ENCODE measurements around the gene ZSWIM7. TPM values are rescaled to one million over a fixed set of nuclear protein-coding genes. Genes with fewer than 3 reads are reported as not detected.

The ZSWIM7 gene, protein sequence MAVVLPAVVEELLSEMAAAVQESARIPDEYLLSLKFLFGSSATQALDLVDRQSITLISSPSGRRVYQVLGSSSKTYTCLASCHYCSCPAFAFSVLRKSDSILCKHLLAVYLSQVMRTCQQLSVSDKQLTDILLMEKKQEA
- total RNA-seq: 14.2 and 21.6 TPM in 2 replicates

DNA sequence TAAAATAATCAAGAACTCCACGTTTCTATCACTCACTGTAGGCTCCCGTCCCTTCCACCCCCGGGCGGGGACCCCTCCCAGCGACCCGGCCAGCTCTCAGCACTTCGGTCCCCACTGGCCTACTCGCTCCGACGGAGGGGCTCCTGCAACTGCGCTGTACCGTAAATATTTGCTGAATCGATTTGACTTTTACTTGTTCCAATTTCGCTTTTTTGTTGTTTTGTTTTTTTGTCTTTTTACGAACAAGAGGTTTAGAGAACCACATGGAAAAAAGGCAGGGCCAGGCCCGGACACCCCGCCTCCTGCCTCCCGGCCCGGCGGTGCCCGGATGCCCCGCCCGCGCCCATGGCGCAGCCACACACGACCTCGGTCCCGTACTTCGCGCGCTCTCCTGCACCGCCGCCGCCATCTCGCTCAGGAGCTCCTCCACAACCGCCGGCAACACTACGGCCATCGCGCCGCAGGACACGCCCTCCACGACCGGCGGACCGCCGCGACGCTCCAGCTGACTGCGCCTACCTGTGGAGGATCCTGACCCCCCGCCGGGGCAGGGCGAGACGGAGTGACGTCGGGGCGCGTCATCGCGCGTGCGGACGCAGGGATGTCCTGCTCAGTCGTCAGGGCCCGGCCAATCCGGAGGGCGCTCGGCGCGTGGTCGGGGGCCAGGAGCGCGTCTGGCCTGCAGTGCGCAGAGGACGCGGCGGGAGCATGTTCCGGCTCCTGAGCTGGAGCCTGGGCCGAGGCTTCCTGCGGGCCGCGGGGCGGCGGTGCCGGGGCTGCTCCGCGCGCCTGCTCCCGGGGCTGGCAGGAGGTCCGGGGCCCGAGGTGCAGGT, at the start of gene ZSWIM7, which contains the start of gene TTC19:
Gene ZSWIM7, minus strand, starts transcription at position 564 of the 833 bp plus-strand sequence. Its CDS starts 110 bp downstream, at position 454.
Gene TTC19, plus strand, starts transcription at position 684 of the 833 bp plus-strand sequence. Its CDS starts 25 bp downstream, at position 709.

DNA sequence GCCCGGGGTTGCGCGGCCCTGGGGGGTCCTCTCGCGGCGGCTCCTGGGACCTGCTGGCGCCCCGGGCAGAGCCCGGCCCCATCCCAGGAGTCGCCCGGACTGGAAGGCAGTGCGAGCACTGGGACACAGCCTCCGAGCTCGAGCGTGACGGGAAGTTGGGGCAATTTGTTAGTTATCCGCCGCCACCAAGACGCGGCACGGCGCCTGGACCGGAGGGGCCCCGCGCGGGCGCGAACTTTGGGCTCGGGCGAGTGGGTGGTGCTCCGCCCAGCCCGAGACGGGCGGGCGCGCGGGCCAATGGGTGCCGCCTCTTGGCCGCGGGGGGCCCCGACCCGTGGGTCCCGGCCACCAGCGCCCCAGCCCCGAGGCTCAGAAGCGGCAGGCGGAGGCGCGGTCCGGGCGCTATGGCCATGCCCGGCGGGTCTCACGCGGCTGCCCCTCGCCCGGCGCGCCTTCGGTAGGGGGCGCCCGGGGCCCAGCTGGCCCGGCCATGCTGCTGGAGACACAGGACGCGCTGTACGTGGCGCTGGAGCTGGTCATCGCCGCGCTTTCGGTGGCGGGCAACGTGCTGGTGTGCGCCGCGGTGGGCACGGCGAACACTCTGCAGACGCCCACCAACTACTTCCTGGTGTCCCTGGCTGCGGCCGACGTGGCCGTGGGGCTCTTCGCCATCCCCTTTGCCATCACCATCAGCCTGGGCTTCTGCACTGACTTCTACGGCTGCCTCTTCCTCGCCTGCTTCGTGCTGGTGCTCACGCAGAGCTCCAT, 54.6 kb downstream of the ZSWIM7 start, which contains the start of gene ADORA2B:
Gene ADORA2B, plus strand, starts transcription at position 372 of the 768 bp plus-strand sequence. Its CDS starts 119 bp downstream, at position 491.

Other genes with a start within 250 kb of the ZSWIM7 start
- gene ADORA2B, start 54.6 kb downstream of the ZSWIM7 start, total RNA-seq: 3.9 and 5.6 TPM in 2 replicates
- gene TTC19, start 120 bp upstream of the ZSWIM7 start, total RNA-seq: 40.2 and 52.1 TPM in 2 replicates
- 60.1 and 189 TPM in 2 replicates for gene NCOR1, start 215.8 kb upstream of the ZSWIM7 start, total RNA-seq
- 7.3 and 9.5 TPM in 2 replicates for gene PIGL, start 217.5 kb upstream of the ZSWIM7 start, total RNA-seq

All from bladder microvascular endothelial cell (primary cell).